Right kidney (tissue), 9 donors: ENCODE measurements around the gene FBXO22.
"Not testable (repeated sequence)": the region's sequence is repeated elsewhere in the genome, so short reads cannot be mapped to it uniquely, and the experiment has no call there.

Source experiments
- DNase-seq: peaks from one replicate; pipeline ENCODE4 v3.0.0-alpha.2; 2016
- long read RNA-seq, 8 donors: transcript quantifications; one replicate each; lab custom pipeline, GENCODE V29; 2026

Gene FBXO22
- long read RNA-seq, donor 1, full-length matches to known transcripts, result 17 of 17 reads
- long read RNA-seq, donor 1, partial matches to known transcripts, result 0 of 17 reads
- long read RNA-seq, donor 1, other reads (novel, unspliced or antisense), result 0 of 17 reads
- long read RNA-seq, donor 2, full-length matches to known transcripts, result 8 of 8 reads
- long read RNA-seq, donor 2, partial matches to known transcripts, result 0 of 8 reads
- long read RNA-seq, donor 2, other reads (novel, unspliced or antisense), result 0 of 8 reads
- long read RNA-seq, donor 3, full-length matches to known transcripts, result 6 of 6 reads
- long read RNA-seq, donor 3, partial matches to known transcripts, result 0 of 6 reads
- long read RNA-seq, donor 3, other reads (novel, unspliced or antisense), result 0 of 6 reads
- long read RNA-seq, donor 4, full-length matches to known transcripts, result 10 of 17 reads
- long read RNA-seq, donor 4, partial matches to known transcripts, result 7 of 17 reads
- long read RNA-seq, donor 4, other reads (novel, unspliced or antisense), result 0 of 17 reads
- long read RNA-seq, donor 5, full-length matches to known transcripts, result 9 of 9 reads
- long read RNA-seq, donor 5, partial matches to known transcripts, result 0 of 9 reads
- long read RNA-seq, donor 5, other reads (novel, unspliced or antisense), result 0 of 9 reads
- long read RNA-seq, donor 6, full-length matches to known transcripts, result 7 of 13 reads
- long read RNA-seq, donor 6, partial matches to known transcripts, result 6 of 13 reads
- long read RNA-seq, donor 6, other reads (novel, unspliced or antisense), result 0 of 13 reads
- long read RNA-seq, donor 7, result 0 reads
- long read RNA-seq, donor 8, full-length matches to known transcripts, result 10 of 10 reads
- long read RNA-seq, donor 8, partial matches to known transcripts, result 0 of 10 reads
- long read RNA-seq, donor 8, other reads (novel, unspliced or antisense), result 0 of 10 reads

GRCh38 chr15:75903331-75904239 is at the start of gene FBXO22:
Gene FBXO22, plus strand, starts transcription at chr15:75903878. Its CDS starts 86 bp downstream, at chr15:75903964.
- peak; percentile 93 for DNase-seq

- DNase-seq, result no peak
Measured at GRCh38 chr15:75857886-75858285, 45.8 kb upstream of the FBXO22 start.

GRCh38 chr15:75861750-75862402 is 41.8 kb upstream of the FBXO22 start:
- DNase-seq, result no peak

DNA sequence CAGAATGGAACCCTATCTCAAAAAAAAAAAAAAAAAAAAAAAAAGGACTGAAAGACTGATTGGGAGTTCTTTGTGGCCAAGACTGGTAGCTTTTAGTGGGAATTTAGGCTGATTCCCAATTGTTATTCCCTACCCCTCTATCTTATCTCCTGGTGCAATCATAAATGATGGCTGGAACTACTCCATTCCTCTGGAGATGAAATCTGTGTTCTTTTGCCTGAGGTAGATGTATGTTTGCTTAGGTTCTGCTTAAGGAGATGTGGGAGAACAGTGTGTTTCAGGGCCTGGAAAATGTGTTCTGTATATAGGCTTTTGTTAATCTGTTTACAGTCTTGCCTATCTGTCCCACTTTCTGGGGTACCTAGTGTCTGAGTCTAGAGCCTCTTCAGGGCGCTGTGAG is 40.9 kb upstream of the FBXO22 start:
- no peak for DNase-seq

- no peak for DNase-seq
Measured at GRCh38 chr15:75864213-75865059, 39.2 kb upstream of the FBXO22 start.

- not testable (repeated sequence) for DNase-seq
Measured at GRCh38 chr15:75866045-75866444, 37.6 kb upstream of the FBXO22 start.

DNA sequence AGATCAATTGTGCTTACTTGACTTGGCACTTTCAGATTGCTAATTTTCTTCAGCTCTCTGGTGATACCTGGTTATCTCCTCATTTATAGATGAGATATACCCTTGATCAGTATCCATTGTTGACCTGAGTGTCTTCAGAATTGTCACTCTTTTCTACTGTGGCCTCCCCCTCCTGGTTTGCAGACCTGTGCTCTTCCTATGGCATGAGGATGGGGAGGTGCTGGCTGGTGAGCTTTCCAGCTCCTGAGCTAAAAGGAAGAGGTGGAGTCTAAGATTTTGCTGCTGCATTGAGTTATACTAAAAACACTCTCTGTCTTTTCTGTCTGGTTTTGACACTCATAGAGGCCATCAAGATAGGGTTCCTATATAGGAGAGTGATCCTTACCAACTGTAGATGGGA is 36.8 kb upstream of the FBXO22 start:
- DNase-seq, result no peak

DNA sequence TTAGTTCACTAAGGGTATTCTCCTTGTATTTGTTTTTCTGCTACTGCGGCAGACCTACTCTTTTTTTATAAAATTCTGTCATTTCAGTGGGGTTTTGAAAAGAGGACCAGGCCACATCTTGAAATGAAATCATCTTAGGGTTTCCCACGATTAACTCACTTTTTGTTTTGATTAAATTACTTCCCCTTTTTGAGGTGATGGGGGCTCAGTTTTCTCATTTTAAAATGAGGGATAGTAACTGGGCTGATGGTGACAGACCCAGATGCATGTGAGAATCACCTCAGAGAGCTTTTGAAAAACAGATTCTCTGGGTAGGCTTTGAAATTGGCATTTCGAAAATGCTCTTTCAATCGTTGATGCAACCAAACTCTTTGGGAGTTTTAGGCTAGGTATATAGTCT is 36.2 kb upstream of the FBXO22 start:
- no peak for DNase-seq

- DNase-seq, result no peak
Measured at GRCh38 chr15:75868019-75868418, 35.7 kb upstream of the FBXO22 start.

GRCh38 chr15:75869446-75869845 is 34.2 kb upstream of the FBXO22 start:
- no peak for DNase-seq

DNA sequence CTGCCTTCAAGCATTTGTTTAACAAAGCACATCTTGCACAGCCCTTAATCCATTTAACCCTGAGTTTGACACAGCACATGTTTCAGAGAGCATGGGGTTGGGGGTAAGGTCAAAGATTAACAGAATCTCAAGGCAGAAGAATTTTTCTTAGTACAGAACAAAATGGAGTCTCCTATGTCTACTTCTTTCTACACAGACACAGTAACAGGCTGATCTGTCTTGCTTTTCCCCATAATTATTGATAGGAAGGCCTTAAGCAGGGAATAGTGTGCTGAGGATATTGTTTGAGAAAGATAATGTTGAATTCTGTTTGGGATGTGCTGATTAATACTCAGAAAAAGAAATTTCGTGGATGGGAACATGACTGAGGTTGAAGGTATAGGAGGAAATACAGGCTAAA is 32.1 kb upstream of the FBXO22 start:
- not testable (repeated sequence) for DNase-seq

DNA sequence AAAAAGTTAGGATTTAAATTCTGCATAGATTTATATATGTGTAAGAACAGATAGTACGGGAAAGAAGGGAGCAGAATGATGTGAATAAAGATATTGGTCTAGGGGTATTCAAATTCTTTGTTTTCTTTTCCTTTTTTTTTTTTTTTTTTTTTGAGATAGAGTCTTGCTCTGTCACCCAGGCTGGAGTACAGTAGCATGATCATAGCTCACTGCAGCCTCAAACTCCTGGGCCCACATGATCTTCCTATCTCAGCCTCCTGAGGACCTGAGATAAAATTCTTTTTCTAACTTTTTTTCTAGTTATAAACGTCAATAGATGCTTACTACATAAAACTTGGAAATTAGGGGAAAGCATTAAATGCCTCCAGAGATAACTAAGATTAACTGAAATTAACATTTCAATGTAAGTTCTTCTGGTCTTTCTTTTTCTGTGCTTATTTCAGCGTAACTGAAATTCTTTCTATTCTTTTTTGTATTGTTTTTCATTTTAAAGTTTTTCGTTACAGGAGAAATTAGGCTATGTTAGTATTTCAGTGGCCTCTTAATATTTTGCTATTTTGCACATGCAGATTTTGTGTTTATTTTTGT is 31.2 kb upstream of the FBXO22 start:
- DNase-seq, result no peak

GRCh38 chr15:75884041-75884440 is 19.6 kb upstream of the FBXO22 start:
- no peak for DNase-seq

DNA sequence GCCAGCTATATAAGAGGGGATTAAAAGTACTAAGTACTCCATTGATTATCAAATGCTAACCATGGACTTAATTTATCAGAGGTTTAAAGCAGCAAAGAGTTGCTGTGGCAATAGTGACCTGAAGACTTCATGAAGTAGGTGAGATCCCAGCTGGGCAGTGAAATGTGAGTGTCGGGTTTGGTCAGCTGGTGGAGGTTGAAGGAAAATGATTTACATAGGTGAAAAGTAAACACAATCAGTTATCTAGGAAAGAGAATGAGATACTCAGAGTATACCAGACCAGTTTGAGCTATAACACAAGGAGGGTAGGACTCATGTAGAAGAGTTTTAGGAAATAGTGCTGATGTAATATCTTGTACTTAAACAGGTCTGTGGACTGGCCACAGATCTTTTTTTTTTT is 16.5 kb upstream of the FBXO22 start:
- DNase-seq, result no peak

GRCh38 chr15:75891895-75892294 is 11.8 kb upstream of the FBXO22 start:
- DNase-seq, result no peak

GRCh38 chr15:75895731-75896130 is 7.9 kb upstream of the FBXO22 start:
- no peak for DNase-seq

DNA sequence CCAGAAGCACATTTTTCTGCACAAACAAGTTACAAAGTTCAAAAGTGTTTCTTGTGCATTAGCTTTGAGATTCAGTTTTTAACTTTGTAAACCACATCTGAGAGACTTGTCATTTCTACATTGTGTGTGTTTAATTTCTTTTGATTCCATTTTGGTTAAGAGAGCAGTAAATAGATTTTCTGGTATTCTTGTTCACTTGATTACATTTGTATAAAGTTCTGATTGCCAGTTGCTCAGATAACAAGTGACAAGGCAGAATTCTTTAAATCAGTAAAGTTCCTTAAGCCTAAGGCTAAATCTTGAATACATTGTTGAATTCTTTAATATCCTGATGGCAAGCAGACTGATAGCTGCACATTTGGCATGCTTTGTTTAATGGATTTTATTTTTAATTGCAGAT is 3.1 kb upstream of the FBXO22 start:
- DNase-seq, result no peak

DNA sequence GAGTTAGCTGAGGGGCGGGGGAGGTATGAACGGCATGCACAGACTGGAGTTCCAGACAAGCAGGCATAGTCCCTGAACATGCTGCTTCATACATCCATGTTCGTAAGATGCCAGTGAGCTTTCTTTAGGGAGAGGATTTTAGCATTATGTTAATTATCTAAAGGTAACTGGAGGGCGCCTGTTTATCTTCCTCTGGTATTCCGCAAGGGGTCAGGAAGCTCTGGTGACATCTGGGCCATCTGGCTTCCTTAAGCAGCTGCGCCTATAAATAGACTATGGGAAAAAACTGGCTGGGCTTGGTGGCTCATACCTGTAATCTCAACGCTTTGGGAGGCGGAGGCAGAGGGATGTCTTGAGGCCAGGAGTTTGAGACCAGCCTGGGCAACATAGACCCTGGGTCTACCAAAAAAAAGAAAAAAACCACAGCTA is 1.5 kb upstream of the FBXO22 start:
- no peak for DNase-seq

- no peak for DNase-seq
Measured at GRCh38 chr15:75905231-75905630, 1.6 kb downstream of the FBXO22 start.

- not testable (repeated sequence) for DNase-seq
Measured at GRCh38 chr15:75910355-75910754, 6.7 kb downstream of the FBXO22 start.
